Right hindlimb (tissue), 1 donor: ENCODE data around the gene PRM2.
A peak's percentile ranks its signal among the peaks of the same experiment; 100 is the strongest.

Experiments used
- DNase-seq: peaks from one replicate; pipeline ENCODE4 v3.0.0-alpha.2; 2018

The PRM2 gene

GRCh38 chr16:11258553-11259492 lies 17.5 kb downstream of the PRM2 start:
- DNase-seq, result peak; percentile 43

- DNase-seq, result peak; percentile 84
Measured at GRCh38 chr16:11257131-11257938, 18.9 kb downstream of the PRM2 start.

GRCh38 chr16:11256661-11257130 lies 19.6 kb downstream of the PRM2 start:
- DNase-seq, result peak; percentile 78

GRCh38 chr16:11255737-11256660 lies 20.3 kb downstream of the PRM2 start, which contains the start of gene SOCS1:
Gene SOCS1, minus strand, starts transcription at chr16:11256204. Its CDS starts 726 bp downstream, at chr16:11255478.
- peak; percentile 93 for DNase-seq

- peak; percentile 73 for DNase-seq
Measured at GRCh38 chr16:11254913-11255736, 21.2 kb downstream of the PRM2 start.

- DNase-seq, result no peak
Measured at GRCh38 chr16:11253995-11254912, 22.0 kb downstream of the PRM2 start.

- DNase-seq, result no peak
Measured at GRCh38 chr16:11253009-11253994, 23.0 kb downstream of the PRM2 start.

GRCh38 chr16:11252482-11252931 lies 23.8 kb downstream of the PRM2 start:
- no peak for DNase-seq

- no peak for DNase-seq
Measured at GRCh38 chr16:11251525-11252481, 24.5 kb downstream of the PRM2 start.

- no peak for DNase-seq
Measured at GRCh38 chr16:11250786-11251524, 25.3 kb downstream of the PRM2 start.

- no peak for DNase-seq
Measured at GRCh38 chr16:11250091-11250785, 26.0 kb downstream of the PRM2 start.

GRCh38 chr16:11249233-11250061 lies 26.8 kb downstream of the PRM2 start:
- no peak for DNase-seq

- no peak for DNase-seq
Measured at GRCh38 chr16:11248133-11248532, 28.1 kb downstream of the PRM2 start.

- DNase-seq, result no peak
Measured at GRCh38 chr16:11245988-11246387, 30.3 kb downstream of the PRM2 start.

- no peak for DNase-seq
Measured at GRCh38 chr16:11245222-11245737, 31.0 kb downstream of the PRM2 start.
